KG1 (cell line): ENCODE measurements around the gene CRTAC1.

Experiments used
- DNase-seq: peaks from one replicate; lab custom pipeline; 2025; lab: John Stamatoyannopoulos, UW

CRTAC1 gene

GRCh38 chr10:98030093-98030821 is at the start of gene CRTAC1:
Gene CRTAC1, minus strand, starts transcription at chr10:98030621. Its CDS starts 149 bp downstream, at chr10:98030472.
- no peak for DNase-seq

GRCh38 chr10:98078774-98079173 is 48.4 kb upstream of the CRTAC1 start:
- no peak for DNase-seq

- DNase-seq = no peak
Measured at GRCh38 chr10:98077223-98077622, 46.8 kb upstream of the CRTAC1 start.

GRCh38 chr10:98076086-98076485 is 45.7 kb upstream of the CRTAC1 start:
- DNase-seq = no peak

- DNase-seq = no peak
Measured at GRCh38 chr10:98074315-98074911, 44.0 kb upstream of the CRTAC1 start.

GRCh38 chr10:98067165-98067564 is 36.7 kb upstream of the CRTAC1 start:
- DNase-seq = no peak

- DNase-seq = no peak
Measured at GRCh38 chr10:98063740-98064027, 33.3 kb upstream of the CRTAC1 start.

GRCh38 chr10:98062424-98062823 is 32.0 kb upstream of the CRTAC1 start:
- no peak for DNase-seq

- no peak for DNase-seq
Measured at GRCh38 chr10:98060079-98060478, 29.7 kb upstream of the CRTAC1 start.

- DNase-seq = no peak
Measured at GRCh38 chr10:98058295-98058694, 27.9 kb upstream of the CRTAC1 start.

- DNase-seq = peak; percentile 6
Measured at GRCh38 chr10:98055841-98056516, 25.6 kb upstream of the CRTAC1 start.

GRCh38 chr10:98047009-98047741 is 16.8 kb upstream of the CRTAC1 start:
- DNase-seq = no peak

- peak; percentile 15 for DNase-seq
Measured at GRCh38 chr10:98045785-98046389, 15.5 kb upstream of the CRTAC1 start.

GRCh38 chr10:98041352-98042043 is 11.1 kb upstream of the CRTAC1 start:
- DNase-seq = peak; percentile 29

GRCh38 chr10:98039690-98040381 is 9.4 kb upstream of the CRTAC1 start:
- DNase-seq = no peak

GRCh38 chr10:98038288-98038687 is 7.9 kb upstream of the CRTAC1 start:
- DNase-seq = no peak

- no peak for DNase-seq
Measured at GRCh38 chr10:98035599-98035998, 5.2 kb upstream of the CRTAC1 start.

GRCh38 chr10:98033515-98033914 is 3.1 kb upstream of the CRTAC1 start:
- DNase-seq = no peak

- DNase-seq = no peak
Measured at GRCh38 chr10:98031440-98031839, 1.0 kb upstream of the CRTAC1 start.

GRCh38 chr10:98030991-98031431 is 590 bp upstream of the CRTAC1 start:
- DNase-seq = no peak
